GM12873 (cell line): ENCODE data around the gene FOXP1.
A peak's percentile ranks its signal among the peaks of the same experiment; 100 is the strongest.

Experiments used
- TF ChIP-seq, protein P1 (sequence below): IDR thresholded peaks from 2 replicates; pipeline ENCODE4 v1.5.1; 2012; ENCODE audit warnings: low read depth, mild to moderate bottlenecking, moderate library complexity, low read length, control low read depth; ENCODE audit not compliant: insufficient read depth; ENCODE audit errors: missing control alignments

The FOXP1 gene

DNA sequence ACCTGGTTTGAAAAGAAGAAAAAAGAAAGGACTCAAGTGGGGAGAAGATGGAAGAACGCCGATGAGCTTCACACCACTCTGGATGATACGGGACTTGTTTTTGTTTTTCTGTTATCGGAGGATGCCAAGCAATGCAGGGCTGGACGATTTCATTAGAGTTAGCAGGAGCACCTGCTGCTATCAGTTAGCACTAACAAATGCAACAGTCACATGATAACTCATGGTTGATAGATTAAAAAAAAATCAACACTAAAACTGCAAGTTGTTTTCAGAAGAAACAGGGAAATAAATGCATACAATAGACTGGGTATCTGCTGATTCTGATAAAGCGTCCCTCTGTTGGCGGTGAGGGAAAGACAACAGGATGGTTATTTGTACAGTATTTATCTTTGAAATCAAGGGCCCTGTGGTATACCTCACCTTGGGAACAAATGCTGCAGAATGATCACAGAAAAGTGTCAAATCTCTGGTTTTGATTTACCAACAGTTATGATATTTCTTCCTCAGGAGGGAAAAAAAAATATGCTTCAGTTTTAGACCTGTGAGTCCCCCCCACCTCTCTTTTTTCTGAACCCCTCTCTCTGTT, 575.1 kb downstream of the FOXP1 start:
- TF ChIP-seq, protein P1, sequence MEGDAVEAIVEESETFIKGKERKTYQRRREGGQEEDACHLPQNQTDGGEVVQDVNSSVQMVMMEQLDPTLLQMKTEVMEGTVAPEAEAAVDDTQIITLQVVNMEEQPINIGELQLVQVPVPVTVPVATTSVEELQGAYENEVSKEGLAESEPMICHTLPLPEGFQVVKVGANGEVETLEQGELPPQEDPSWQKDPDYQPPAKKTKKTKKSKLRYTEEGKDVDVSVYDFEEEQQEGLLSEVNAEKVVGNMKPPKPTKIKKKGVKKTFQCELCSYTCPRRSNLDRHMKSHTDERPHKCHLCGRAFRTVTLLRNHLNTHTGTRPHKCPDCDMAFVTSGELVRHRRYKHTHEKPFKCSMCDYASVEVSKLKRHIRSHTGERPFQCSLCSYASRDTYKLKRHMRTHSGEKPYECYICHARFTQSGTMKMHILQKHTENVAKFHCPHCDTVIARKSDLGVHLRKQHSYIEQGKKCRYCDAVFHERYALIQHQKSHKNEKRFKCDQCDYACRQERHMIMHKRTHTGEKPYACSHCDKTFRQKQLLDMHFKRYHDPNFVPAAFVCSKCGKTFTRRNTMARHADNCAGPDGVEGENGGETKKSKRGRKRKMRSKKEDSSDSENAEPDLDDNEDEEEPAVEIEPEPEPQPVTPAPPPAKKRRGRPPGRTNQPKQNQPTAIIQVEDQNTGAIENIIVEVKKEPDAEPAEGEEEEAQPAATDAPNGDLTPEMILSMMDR, result no peak

DNA sequence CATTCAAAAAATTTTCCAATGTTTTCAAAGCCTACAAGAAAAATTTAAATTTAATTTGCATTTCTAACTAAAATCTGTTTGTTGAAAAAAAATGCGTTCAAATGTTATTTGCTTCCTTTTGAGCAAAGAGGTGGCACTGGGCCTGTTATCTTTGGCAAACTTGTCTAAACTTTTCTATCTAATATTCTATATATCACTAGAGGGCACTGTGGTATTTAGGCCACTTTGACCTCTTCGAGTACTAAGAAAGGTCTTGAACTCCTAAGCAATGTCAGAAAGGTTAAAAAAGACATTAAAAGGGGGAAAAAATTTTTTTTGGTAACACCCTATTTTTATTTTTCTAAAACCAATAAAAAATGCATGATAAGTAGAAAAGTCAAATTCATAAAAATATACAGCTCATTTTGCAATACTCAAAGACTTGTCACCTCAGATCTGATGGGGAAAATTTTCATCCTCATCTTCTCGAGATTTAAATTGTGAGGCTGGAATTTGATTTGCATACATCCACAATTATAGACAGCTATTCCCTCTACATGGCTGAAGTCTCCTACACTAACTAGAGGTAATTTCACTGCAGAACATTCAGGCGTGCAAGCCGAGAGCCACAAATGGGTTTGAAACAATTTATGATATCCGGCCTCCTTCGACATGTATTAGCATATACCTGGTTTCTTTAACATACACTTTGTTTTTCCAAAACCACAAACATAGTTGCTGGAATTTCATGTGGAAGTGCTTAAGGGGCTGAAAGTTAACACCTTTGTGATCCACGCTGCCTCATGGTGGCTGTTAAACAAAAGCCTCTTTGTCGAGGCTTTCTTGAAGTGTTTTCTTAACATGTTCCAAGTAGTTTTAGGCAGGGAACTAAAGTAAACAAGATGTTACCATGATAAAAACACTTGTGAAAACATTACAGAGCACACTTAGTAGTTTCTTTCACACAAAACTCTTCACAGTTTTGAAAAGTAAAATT, 576.4 kb downstream of the FOXP1 start:
- TF ChIP-seq, protein P1, result peak; percentile 40

DNA sequence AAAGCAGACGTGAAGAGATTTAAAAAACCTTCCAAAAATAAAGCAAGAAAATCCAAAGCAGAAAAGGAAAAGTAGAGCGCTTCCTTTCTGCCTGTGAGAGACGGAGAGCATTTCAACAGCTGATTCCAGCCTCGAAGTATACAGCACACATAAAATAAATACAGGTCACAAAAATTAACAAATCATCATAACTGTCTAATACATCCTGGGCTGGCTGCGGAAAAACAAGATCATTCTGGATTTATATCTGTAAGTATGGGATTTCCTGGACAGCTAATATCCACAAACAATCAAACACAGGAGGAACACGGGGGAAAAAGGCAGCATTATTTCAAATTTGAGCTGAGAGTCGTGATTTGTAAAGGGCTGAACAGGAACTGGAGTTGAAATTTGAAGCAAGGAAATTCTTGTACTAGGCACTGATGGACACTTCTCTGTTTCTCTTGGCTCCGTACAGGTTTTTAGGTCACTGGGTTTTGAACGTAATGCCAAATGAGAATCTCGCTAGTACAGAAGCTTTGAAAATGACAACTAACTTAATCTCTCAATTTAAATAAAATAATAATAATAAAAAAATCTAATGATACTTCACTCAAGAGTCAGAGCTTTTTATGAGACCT, 577.7 kb downstream of the FOXP1 start:
- TF ChIP-seq, protein P1, result no peak

DNA sequence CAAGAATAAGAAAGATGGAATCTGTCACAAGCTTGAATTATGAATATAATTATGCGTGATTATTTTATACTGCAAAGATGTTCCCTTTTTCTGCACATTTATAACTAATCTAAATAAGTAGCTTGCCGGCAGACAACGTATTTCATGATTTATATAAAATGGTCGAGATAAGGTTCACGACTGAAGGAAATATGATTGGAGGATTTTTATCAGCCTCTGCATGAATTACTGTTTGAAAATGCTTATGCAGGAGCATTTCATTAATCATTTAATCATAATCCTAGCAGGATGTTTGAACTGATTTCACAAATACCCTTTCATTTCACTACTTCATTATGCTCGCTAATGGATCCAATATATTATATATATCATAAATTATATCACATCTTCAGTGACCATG, 580.0 kb downstream of the FOXP1 start:
- TF ChIP-seq, protein P1, result no peak

DNA sequence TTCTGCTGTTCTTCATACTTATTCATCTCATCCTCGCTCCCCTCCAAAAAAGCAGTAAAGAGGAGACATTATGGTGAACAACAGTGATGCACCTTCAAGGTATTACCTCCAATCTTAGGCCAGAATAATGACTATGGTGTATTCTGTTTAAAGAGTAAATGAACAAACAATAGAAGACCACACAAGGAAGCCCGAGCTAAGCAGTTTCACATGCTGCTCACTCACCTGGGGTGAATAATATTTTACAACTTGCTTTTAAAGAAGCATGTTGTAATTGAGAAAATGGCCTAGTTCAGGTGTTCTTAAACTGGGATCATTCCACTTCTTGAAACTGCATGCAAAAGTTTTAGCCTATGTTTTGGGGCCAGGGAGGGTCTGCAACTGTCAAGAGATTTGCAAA, 581.2 kb downstream of the FOXP1 start:
- TF ChIP-seq, protein P1, result no peak

DNA sequence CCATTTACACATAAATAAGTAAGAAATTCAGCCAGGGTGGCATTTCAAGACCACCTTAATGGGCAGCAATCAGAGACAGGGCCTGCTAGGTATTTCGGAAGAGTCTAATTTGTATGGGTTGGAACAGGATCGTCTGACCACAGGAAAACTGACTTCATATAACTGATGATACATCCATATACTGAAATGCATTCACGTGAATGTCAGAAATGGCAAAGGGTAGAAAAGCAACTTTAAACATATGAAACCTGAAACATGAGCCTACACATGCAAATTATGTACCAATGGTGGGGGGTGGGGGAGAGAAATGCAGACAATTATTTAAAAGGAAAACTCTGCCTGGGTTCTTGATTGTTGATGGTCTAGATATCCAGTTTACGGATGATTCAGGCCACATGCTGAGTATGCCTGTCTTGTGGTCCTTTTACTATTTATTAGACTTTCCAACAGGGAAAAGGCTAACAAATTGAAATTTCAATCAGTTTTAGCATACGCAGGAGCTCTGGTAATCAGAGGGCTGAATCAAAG, 582.2 kb downstream of the FOXP1 start:
- TF ChIP-seq, protein P1, result no peak

DNA sequence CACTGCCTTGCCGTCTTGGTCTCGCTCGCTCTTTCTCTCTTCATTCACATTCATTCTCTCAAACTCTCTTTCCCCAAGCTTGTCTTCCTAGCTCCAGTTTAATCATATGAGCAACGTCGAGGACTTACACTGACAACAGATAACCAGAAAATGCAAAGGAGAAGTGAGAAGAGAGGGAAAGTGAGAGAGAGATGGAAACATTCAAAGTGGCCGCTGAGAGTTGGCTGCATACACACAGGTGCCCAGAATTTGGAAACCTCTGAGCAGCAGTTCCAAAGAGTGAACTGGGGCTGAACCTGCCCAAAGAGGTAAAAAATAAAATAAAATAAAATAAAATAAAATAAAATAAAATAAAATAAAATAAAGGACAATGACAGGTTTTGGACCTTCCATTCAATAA, 583.0 kb downstream of the FOXP1 start:
- TF ChIP-seq, protein P1, result no peak
